Loucy (cell line): ENCODE results near the gene SLC22A16.

Experiments used
- H2AFZ ChIP-seq: fragments of 200-600 bp; sonication (generic); 2 replicates; pipeline ENCODE4 v1.6.0; 2016; ENCODE audit warnings: antibody characterized with exemption, mild to moderate bottlenecking, low read length, moderate library complexity
- H3F3A ChIP-seq: fragments of 200-600 bp; 2 replicates; pipeline ENCODE4 v1.6.0; 2016; ENCODE audit warnings: antibody characterized with exemption, low read depth, mild to moderate bottlenecking
- H3K27me3 ChIP-seq: fragments of 200-600 bp; sonication (generic); 2 replicates; pipeline ENCODE4 v1.6.1; 2014; ENCODE audit warnings: low read length, mild to moderate bottlenecking; ENCODE audit not compliant: insufficient read depth, poor library complexity, severe bottlenecking
- H3K36me3 ChIP-seq: fragments of 200-600 bp; sonication (generic); 2 replicates; pipeline ENCODE4 v1.6.1; 2016; ENCODE audit warnings: low read length; ENCODE audit not compliant: insufficient read depth
- H3K4me1 ChIP-seq: fragments of 200-600 bp; sonication (generic); 2 replicates; pipeline ENCODE4 v1.5.1; 2014; ENCODE audit warnings: low read length, mild to moderate bottlenecking; ENCODE audit not compliant: insufficient read depth, poor library complexity, severe bottlenecking
- H3K4me2 ChIP-seq: fragments of 200-600 bp; sonication (generic); 2 replicates; pipeline ENCODE4 v1.6.0; 2014; ENCODE audit warnings: antibody characterized with exemption, low read length, low read depth, mild to moderate bottlenecking; ENCODE audit not compliant: poor library complexity, severe bottlenecking
- H3K4me3 ChIP-seq: fragments of 200-600 bp; sonication (generic); 2 replicates; pipeline ENCODE4 v1.5.1; 2014; ENCODE audit warnings: low read length, mild to moderate bottlenecking, mixed read lengths; ENCODE audit not compliant: poor library complexity, severe bottlenecking
- H3K79me2 ChIP-seq: fragments of 200-600 bp; sonication (generic); 2 replicates; pipeline ENCODE4 v1.6.1; 2014; ENCODE audit warnings: low read length; ENCODE audit not compliant: insufficient read depth
- H3K9ac ChIP-seq: fragments of 200-600 bp; sonication (generic); 2 replicates; pipeline ENCODE4 v1.6.0; 2014; ENCODE audit warnings: mild to moderate bottlenecking, low read depth, low read length, moderate library complexity; ENCODE audit not compliant: poor library complexity, severe bottlenecking
- H3K9me2 ChIP-seq: fragments of 200-600 bp; sonication (generic); replicated peaks from 2 replicates; pipeline ENCODE4 v1.6.1; 2016; ENCODE audit warnings: low read depth, low read length, mixed read lengths
- H3K9me3 ChIP-seq: fragments of 200-600 bp; sonication (generic); 2 replicates; pipeline ENCODE4 v1.6.1; 2014; ENCODE audit warnings: mild to moderate bottlenecking, antibody characterized with exemption, low read length, low read depth; ENCODE audit not compliant: insufficient read depth
- H4K20me1 ChIP-seq: fragments of 200-600 bp; sonication (generic); 2 replicates; pipeline ENCODE4 v1.6.0; 2014; ENCODE audit warnings: antibody characterized with exemption, low read length, mild to moderate bottlenecking; ENCODE audit not compliant: insufficient read depth, poor library complexity, severe bottlenecking
- EZH2phosphoT487 ChIP-seq: fragments of 200-600 bp; IDR thresholded peaks from 2 replicates; pipeline ENCODE4 v1.6.1; 2018; ENCODE audit warnings: antibody characterized with exemption, mild to moderate bottlenecking, moderate library complexity, borderline replicate concordance
- TF ChIP-seq, protein P1 (sequence below): fragments of 200-600 bp; sonication (generic); conservative IDR thresholded peaks from 2 replicates; pipeline ENCODE4 v1.5.1; 2014; ENCODE audit warnings: mild to moderate bottlenecking, antibody characterized with exemption, low read length

SLC22A16 gene

DNA sequence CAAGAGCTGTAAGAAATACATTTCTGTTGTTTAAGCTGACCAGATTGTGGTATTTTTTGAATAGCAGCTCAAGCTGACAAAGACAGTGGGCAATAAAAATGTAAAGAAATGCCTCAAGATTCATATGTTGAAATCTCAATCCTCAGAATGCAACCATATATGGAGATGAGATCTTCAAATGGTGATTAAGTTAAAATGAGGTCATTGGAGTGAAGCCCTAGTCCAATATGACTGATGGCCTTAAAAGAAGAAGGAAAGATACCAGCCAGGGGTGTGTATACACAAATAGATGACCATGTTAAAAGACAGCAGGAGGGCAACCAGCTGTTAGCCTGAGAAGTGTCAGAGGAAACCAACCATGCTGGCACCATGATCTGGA is 54.0 kb downstream of the SLC22A16 start:
- Histone ChIP-seq H3K4me3 (no peak overlapping the region), H3K4me1 (no peaks in the 10 kb centered on the region), H3K36me3 (no peaks in the 10 kb centered on the region), H3F3A (no peaks in the 10 kb centered on the region), H3K4me2 (no peak overlapping the region), H3K9me2 (no peaks in the 10 kb centered on the region), H2AFZ (no peak overlapping the region), H3K27me3 (no peaks in the 10 kb centered on the region), H3K9me3 (no peaks in the 10 kb centered on the region), H4K20me1 (no peaks in the 10 kb centered on the region), H3K9ac (no peak overlapping the region), H3K79me2 (no peaks in the 10 kb centered on the region)
- TF ChIP-seq, protein P1, sequence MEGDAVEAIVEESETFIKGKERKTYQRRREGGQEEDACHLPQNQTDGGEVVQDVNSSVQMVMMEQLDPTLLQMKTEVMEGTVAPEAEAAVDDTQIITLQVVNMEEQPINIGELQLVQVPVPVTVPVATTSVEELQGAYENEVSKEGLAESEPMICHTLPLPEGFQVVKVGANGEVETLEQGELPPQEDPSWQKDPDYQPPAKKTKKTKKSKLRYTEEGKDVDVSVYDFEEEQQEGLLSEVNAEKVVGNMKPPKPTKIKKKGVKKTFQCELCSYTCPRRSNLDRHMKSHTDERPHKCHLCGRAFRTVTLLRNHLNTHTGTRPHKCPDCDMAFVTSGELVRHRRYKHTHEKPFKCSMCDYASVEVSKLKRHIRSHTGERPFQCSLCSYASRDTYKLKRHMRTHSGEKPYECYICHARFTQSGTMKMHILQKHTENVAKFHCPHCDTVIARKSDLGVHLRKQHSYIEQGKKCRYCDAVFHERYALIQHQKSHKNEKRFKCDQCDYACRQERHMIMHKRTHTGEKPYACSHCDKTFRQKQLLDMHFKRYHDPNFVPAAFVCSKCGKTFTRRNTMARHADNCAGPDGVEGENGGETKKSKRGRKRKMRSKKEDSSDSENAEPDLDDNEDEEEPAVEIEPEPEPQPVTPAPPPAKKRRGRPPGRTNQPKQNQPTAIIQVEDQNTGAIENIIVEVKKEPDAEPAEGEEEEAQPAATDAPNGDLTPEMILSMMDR = no peak
- TF ChIP-seq EZH2phosphoT487 = no peak

DNA sequence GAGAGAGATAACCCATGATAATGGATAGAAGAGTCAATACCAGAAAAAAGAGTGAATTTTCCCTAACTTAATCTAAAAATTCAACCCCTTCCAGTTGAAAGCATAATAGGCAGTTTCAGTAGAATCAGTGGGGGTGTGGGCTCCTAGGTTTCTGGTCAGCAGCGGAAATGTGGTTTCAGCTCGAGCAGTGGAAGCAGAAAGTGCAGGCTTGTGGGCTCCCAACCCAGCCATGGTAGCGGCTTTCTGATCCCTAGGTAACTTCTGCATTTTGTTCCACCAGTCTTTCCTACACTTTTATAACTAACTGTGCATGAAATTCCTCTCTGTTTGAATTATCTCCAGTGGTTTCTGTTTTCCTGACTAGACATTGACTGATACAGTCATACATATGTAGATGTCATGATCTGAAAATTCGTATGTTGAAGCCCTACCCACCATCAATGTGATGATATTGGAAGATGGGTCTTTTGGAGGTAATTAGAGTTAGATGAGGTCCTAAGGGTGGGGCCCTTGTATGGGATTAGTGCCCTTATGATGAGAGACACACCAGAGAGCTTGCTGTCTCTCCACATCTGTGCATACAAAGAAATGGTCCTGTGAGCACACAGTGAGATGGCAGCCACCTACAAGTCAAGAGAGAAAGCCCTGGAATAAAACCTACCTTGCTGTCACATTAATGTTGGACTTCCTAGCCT is 54.5 kb downstream of the SLC22A16 start:
- TF ChIP-seq, protein P1 = no peak
- no peak for TF ChIP-seq EZH2phosphoT487
- H3K4me3 ChIP-seq = no peak overlapping the region
- no peak overlapping the region for H3K4me2 ChIP-seq
- no peaks in the 10 kb centered on the region for H4K20me1 ChIP-seq
- H3K9me3 ChIP-seq = no peaks in the 10 kb centered on the region
- no peaks in the 10 kb centered on the region for H3K79me2 ChIP-seq
- H3K27me3 ChIP-seq = no peaks in the 10 kb centered on the region
- H3K9me2 ChIP-seq = no peaks in the 10 kb centered on the region
- no peak overlapping the region for H3K9ac ChIP-seq
- no peaks in the 10 kb centered on the region for H3K4me1 ChIP-seq
- no peaks in the 10 kb centered on the region for H3K36me3 ChIP-seq
- no peak overlapping the region for H2AFZ ChIP-seq
- H3F3A ChIP-seq = no peaks in the 10 kb centered on the region

DNA sequence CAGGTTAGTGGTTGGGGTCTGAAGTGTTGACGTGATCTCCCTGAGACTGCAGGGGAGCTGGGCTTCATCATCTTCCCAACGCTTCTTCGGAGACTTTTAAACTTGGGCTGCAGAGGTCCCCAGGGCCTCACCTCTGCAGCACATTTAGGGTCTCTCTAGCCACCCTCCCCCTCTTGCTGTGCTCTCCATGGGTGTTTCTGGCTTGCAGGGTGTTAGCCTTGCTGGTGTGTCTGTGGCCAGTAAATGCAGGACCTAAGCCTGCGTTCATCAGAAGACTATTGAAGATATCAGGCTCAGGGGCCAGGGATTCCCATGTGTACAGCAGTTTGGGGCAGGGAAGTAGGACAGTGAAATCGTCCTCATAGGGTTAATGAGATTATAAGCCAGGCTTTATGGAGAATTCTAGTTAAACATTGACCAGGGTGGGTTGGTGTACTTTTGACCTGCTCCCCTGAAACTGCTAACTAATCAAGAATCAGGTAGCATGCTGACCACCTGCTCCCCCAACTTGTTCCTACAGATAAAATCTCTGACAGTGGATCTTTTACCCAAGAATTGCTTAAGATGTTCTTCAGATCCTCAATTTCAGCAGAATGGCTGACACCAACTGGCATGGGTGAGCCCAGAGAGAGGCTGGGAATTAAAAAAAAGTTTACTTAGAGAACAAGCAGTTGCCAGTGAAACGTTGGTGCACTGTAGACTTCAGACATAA is 57.2 kb downstream of the SLC22A16 start:
- no peak overlapping the region for H3K4me3 ChIP-seq
- H3F3A ChIP-seq = no peaks in the 10 kb centered on the region
- H4K20me1 ChIP-seq = no peaks in the 10 kb centered on the region
- H3K4me2 ChIP-seq = no peak overlapping the region
- H3K9me2 ChIP-seq = no peaks in the 10 kb centered on the region
- no peak overlapping the region for H3K9ac ChIP-seq
- H2AFZ ChIP-seq = no peak overlapping the region
- no peaks in the 10 kb centered on the region for H3K36me3 ChIP-seq
- H3K4me1 ChIP-seq = no peaks in the 10 kb centered on the region
- no peaks in the 10 kb centered on the region for H3K9me3 ChIP-seq
- no peak for TF ChIP-seq EZH2phosphoT487
- TF ChIP-seq, protein P1 = no peak
- no peaks in the 10 kb centered on the region for H3K27me3 ChIP-seq
- H3K79me2 ChIP-seq = no peaks in the 10 kb centered on the region
